Cardiac septum (tissue), 1 donor: ENCODE data around the gene GPX4. TPM values are rescaled to one million over a fixed set of nuclear protein-coding genes. Genes with fewer than 3 reads are reported as not detected.

Experiments
- DNase-seq: peaks from one replicate; pipeline ENCODE4 v3.0.0-alpha.2; 2020; ENCODE audit warnings: low spot score
- intact Hi-C: fragments of 100-400 bp; cut with DNase I; formaldehyde crosslinking; loops from one replicate; pipeline ENCODE4 v1.14.0; 2022
- total RNA-seq: library from RNA; stranded (reverse); fragmentation: NEBNext Ultra II Directional; extraction: Animal tissue kit (Norgen Biotek cat#: 25700); gene quantifications from one replicate; pipeline ENCODE4 v1.2.1, GENCODE V29; 2021
- donor health status: DM: no; HTN: no; CAD: no.

Gene GPX4
- total RNA-seq, 1 donor from 2014 or later: 243 TPM

- DNase-seq: no peak
- intact Hi-C loops: no loop called here
These were observed 21.4 kb upstream of the GPX4 start for GRCh38 chr19:1082165-1082927.

GRCh38 chr19:1082928-1083816 is 20.6 kb upstream of the GPX4 start:
- intact Hi-C loops: no loop called here
- no peak for DNase-seq

- no peak for DNase-seq
- intact Hi-C loops: no loop called here
These were observed 19.5 kb upstream of the GPX4 start for GRCh38 chr19:1084024-1084868.

- intact Hi-C loops: no loop called here
- DNase-seq: no peak
These were observed 18.6 kb upstream of the GPX4 start for GRCh38 chr19:1085053-1085658.

GRCh38 chr19:1085676-1086442 is 17.9 kb upstream of the GPX4 start:
- intact Hi-C loops: no loop called here
- DNase-seq: no peak

- DNase-seq: no peak
- intact Hi-C loops: no loop called here
These were observed 17.2 kb upstream of the GPX4 start for GRCh38 chr19:1086613-1087012.

- DNase-seq: peak; percentile 90
- intact Hi-C loops: no loop called here
These were observed 15.9 kb upstream of the GPX4 start for GRCh38 chr19:1087813-1088415.

- no peak for DNase-seq
- intact Hi-C loops: no loop called here
These were observed 15.3 kb upstream of the GPX4 start for GRCh38 chr19:1088416-1089010.

GRCh38 chr19:1089126-1089771 is 14.5 kb upstream of the GPX4 start:
- DNase-seq: no peak
- intact Hi-C loops: no loop called here

GRCh38 chr19:1089891-1090290 is 13.9 kb upstream of the GPX4 start:
- intact Hi-C loops: loop anchor here (10.0 kb wide), 1 partner anchor 165 kb away; the partner anchor contains the start of gene ARID3A
- no peak for DNase-seq

GRCh38 chr19:1090731-1091543 is 12.9 kb upstream of the GPX4 start:
- no peak for DNase-seq
- intact Hi-C loops: loop anchor here (10.0 kb wide), 1 partner anchor 166 kb away; the partner anchor contains the start of gene ARID3A

GRCh38 chr19:1091544-1092175 is 12.1 kb upstream of the GPX4 start:
- intact Hi-C loops: loop anchor here (10.0 kb wide), 1 partner anchor 167 kb away; the partner anchor contains the start of gene ARID3A

GRCh38 chr19:1093330-1093729 is 10.5 kb upstream of the GPX4 start:
- DNase-seq: no peak
- intact Hi-C loops: loop anchor here (10.0 kb wide), 1 partner anchor 169 kb away; the partner anchor contains the start of gene ARID3A

More at GRCh38 chr19:1091544-1092175, 12.1 kb upstream of the GPX4 start:
- DNase-seq: no peak

- intact Hi-C loops: loop anchor here (10.0 kb wide), 1 partner anchor 169 kb away; the partner anchor contains the start of gene ARID3A
- no peak for DNase-seq
These were observed 9.8 kb upstream of the GPX4 start for GRCh38 chr19:1093811-1094553.

GRCh38 chr19:1094655-1094977 is 9.2 kb upstream of the GPX4 start:
- intact Hi-C loops: loop anchor here (10.0 kb wide), 1 partner anchor 170 kb away; the partner anchor contains the start of gene ARID3A
- no peak for DNase-seq
